Fibroblast of the aortic adventitia (primary cell): ENCODE measurements around the gene PCDHGB2. TPM values are rescaled to one million over a fixed set of nuclear protein-coding genes. Genes with fewer than 3 reads are reported as not detected.
"Not testable (repeated sequence)": the region's sequence is repeated elsewhere in the genome, so short reads cannot be mapped to it uniquely, and the experiment has no call there.

Source experiments
- DNase-seq: peaks from one replicate; pipeline ENCODE4 v3.0.0-alpha.2; 2010; ENCODE audit warnings: low read depth
- H3K4me3 ChIP-seq: 2 replicates; pipeline ENCODE4 v1.5.1; 2011; ENCODE audit warnings: low read depth, mild to moderate bottlenecking, control low read depth, low read length, moderate library complexity
- CTCF ChIP-seq: IDR thresholded peaks from 2 replicates; pipeline ENCODE4 v1.5.1; 2011; ENCODE audit warnings: mild to moderate bottlenecking, low read length, control low read depth, inconsistent platforms; ENCODE audit not compliant: insufficient read depth
- total RNA-seq: library from RNA; depleted of rRNA; stranded (reverse); fragments of >200 nt; gene quantifications from 2 replicates; pipeline ENCODE4 v1.2.3, GENCODE V29; 2012; ENCODE audit warnings: low replicate concordance

The PCDHGB2 gene
- 1.3 and 5.7 TPM in 2 replicates for total RNA-seq

GRCh38 chr5:141359790-141360426, at the start of gene PCDHGB2:
PCDHGB2 (plus strand) TSS chr5:141359994; CDS start chr5:141360136, 142 bp downstream.
- H3K4me3 ChIP-seq: peak within 1 kb of the TSS; percentile 64
- peak; percentile 55 for TF ChIP-seq CTCF
- peak; percentile 75 for DNase-seq

- no peak overlapping the region for H3K4me3 ChIP-seq
- DNase-seq: no peak
- no peak for TF ChIP-seq CTCF
Observed at GRCh38 chr5:141313711-141314110, 46.1 kb upstream of the PCDHGB2 start.

- H3K4me3 ChIP-seq, DNase-seq: not testable (repeated sequence)
Observed at GRCh38 chr5:141316963-141317362, 42.8 kb upstream of the PCDHGB2 start.

GRCh38 chr5:141319202-141319601, 40.6 kb upstream of the PCDHGB2 start:
- DNase-seq: no peak
- no peak for TF ChIP-seq CTCF
- H3K4me3 ChIP-seq: no peak overlapping the region

GRCh38 chr5:141319699-141320098, 40.1 kb upstream of the PCDHGB2 start:
- no peak for TF ChIP-seq CTCF
- no peak for DNase-seq
- H3K4me3 ChIP-seq: peak overlapping the region; percentile 85

- DNase-seq: peak; percentile 95
- peak within 1 kb of the TSS; percentile 85 for H3K4me3 ChIP-seq
- TF ChIP-seq CTCF: peak; percentile 94
Observed at GRCh38 chr5:141320225-141321169, 39.3 kb upstream of the PCDHGB2 start, which contains the start of gene TAF7. TAF7 (minus strand) TSS chr5:141320784; CDS start chr5:141320044, 740 bp downstream.

GRCh38 chr5:141322261-141322660, 37.5 kb upstream of the PCDHGB2 start:
- H3K4me3 ChIP-seq: no peak overlapping the region
- no peak for TF ChIP-seq CTCF
- no peak for DNase-seq
